Lower lobe of right lung (tissue), 2 donors: Measurements from ENCODE around the gene PIGK. TPM values are rescaled to one million over a fixed set of nuclear protein-coding genes. Genes with fewer than 3 reads are reported as not detected.
"Not testable (repeated sequence)": the region's sequence is repeated elsewhere in the genome, so short reads cannot be mapped to it uniquely, and the experiment has no call there.

Source experiments
- ATAC-seq, 2 donors: fragments of 200-7000 bp; cut with Tn5 transposase; one replicate each; pipeline ENCODE4 v1.9.1; 2020 to 2022; ENCODE audit warnings: mild to moderate bottlenecking in 2 of 2, moderate library complexity in 2 of 2
- DNase-seq: peaks from one replicate; pipeline ENCODE4 v3.0.0-alpha.2; 2020
- H3K27ac ChIP-seq: fragments of 200-600 bp; one replicate; pipeline ENCODE4 v1.8.0; 2022
- H3K27me3 ChIP-seq: fragments of 200-600 bp; one replicate; pipeline ENCODE4 v1.8.0; 2022; ENCODE audit warnings: low read depth
- H3K36me3 ChIP-seq: fragments of 200-600 bp; one replicate; pipeline ENCODE4 v1.8.0; 2022; ENCODE audit warnings: mild to moderate bottlenecking
- H3K4me1 ChIP-seq: fragments of 200-600 bp; one replicate; pipeline ENCODE4 v1.8.0; 2022
- H3K4me3 ChIP-seq: fragments of 200-600 bp; one replicate; pipeline ENCODE4 v1.8.0; 2022; ENCODE audit warnings: mild to moderate bottlenecking
- H3K9me3 ChIP-seq: fragments of 200-600 bp; one replicate; pipeline ENCODE4 v1.8.0; 2022
- intact Hi-C: fragments of 100-400 bp; cut with DNase I; formaldehyde crosslinking; loops from one replicate; pipeline ENCODE4 v1.11.0; 2022
- total RNA-seq: library from RNA; stranded (reverse); fragmentation: NEBNext Ultra II Directional; extraction: Animal tissue kit (Norgen Biotek cat#: 25700); gene quantifications from one replicate; pipeline ENCODE4 v1.2.1, GENCODE V29; 2021
- TF ChIP-seq, protein P1 (sequence below): fragments of 200-600 bp; IDR thresholded peaks from one replicate; pipeline ENCODE4 v1.8.0; 2022; ENCODE audit warnings: antibody characterized with exemption, mild to moderate bottlenecking
- donor health status: DM: no; HTN: yes; CAD: no; lungs with severe emphysema.

PIGK gene
- total RNA-seq, 1 donor from 2014 or later: 27.1 TPM

DNA sequence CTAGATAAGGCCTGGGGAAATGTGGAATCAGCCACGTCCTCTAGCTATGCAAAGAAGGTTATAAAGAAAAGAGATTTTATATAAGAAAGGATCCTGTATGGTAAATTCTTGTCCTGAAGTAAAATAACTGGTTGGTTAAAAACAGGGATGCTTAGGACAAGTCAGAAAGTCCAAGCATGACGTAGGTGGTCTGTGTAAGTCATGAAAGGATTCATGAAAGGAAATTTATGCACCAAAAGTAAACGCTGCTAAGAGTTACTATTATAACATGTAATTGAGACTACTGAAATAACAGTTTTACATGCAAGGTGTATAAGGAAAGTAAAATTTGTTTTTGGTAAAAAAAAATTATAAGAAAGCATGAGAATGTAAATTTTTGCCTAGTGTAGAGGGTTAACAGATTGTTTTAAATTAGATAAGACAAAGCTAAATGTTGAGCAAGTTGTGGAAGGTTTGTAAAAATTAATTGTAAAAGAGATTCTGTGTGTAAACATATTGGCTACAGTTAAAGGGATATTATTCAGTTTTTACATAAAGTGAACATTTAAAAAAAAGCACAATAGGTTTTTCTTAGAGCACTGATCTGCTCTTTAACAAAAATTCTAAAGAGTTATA is 43.9 kb downstream of the PIGK start:
- no peak overlapping the region for H3K27ac ChIP-seq
- intact Hi-C loops: no loop called here
- H3K9me3 ChIP-seq: peaks cover 26% of the 10 kb centered on the region
- H3K4me1 ChIP-seq: no peaks in the 10 kb centered on the region
- no peak overlapping the region for H3K4me3 ChIP-seq
- TF ChIP-seq, protein P1, sequence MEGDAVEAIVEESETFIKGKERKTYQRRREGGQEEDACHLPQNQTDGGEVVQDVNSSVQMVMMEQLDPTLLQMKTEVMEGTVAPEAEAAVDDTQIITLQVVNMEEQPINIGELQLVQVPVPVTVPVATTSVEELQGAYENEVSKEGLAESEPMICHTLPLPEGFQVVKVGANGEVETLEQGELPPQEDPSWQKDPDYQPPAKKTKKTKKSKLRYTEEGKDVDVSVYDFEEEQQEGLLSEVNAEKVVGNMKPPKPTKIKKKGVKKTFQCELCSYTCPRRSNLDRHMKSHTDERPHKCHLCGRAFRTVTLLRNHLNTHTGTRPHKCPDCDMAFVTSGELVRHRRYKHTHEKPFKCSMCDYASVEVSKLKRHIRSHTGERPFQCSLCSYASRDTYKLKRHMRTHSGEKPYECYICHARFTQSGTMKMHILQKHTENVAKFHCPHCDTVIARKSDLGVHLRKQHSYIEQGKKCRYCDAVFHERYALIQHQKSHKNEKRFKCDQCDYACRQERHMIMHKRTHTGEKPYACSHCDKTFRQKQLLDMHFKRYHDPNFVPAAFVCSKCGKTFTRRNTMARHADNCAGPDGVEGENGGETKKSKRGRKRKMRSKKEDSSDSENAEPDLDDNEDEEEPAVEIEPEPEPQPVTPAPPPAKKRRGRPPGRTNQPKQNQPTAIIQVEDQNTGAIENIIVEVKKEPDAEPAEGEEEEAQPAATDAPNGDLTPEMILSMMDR: no peak
- H3K27me3 ChIP-seq: no peaks in the 10 kb centered on the region
- no peaks in the 10 kb centered on the region for H3K36me3 ChIP-seq
- DNase-seq (no peak), ATAC-seq (no peak)

DNA sequence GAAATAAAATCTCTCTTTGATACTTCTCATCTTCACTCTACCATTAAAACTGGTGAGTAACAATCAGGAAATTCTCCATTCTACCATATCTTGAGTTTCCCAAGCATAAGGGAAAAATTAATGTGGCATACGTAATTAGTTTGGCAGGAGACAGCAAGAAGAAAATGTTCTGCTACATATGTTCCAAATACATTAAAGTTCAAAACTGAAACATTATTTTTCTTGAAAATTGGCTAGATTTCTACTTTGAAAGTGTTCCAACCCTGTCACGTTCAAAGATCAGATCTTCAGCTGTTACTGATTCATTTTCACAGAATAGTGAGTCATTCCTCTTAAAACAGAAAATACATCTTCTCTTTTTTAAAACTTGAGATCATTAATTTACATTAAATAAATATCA is 48.5 kb downstream of the PIGK start:
- Histone ChIP-seq H3K27me3 (no peaks in the 10 kb centered on the region), H3K36me3 (no peaks in the 10 kb centered on the region), H3K4me1 (no peaks in the 10 kb centered on the region), H3K27ac (no peak overlapping the region), H3K4me3 (no peak overlapping the region), H3K9me3 (peaks cover 6% of the 10 kb centered on the region)
- no peak for ATAC-seq
- intact Hi-C loops: no loop called here
- DNase-seq: no peak
- TF ChIP-seq, protein P1: no peak

DNA sequence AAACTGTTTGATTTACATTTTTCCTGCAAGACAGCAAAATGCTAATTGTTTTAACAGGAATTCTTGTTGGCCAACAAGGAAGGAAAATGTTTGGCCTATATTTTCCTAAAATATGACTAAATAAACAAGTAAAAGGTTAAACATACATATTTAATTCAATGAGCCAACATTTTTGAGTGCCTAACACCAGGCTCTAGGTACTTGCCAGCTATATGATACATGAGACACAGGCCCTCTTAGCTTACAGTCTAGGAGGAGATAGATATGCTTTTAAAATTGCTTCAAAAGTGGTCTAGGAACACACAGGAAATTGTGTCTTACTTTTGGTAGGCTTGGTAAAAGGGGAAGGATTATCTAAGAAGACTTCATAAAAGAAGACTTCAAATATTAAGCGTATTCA is 50.9 kb downstream of the PIGK start:
- Histone ChIP-seq H3K4me1 (no peaks in the 10 kb centered on the region), H3K27ac (no peak overlapping the region), H3K36me3 (no peaks in the 10 kb centered on the region), H3K9me3 (no peaks in the 10 kb centered on the region), H3K27me3 (no peaks in the 10 kb centered on the region), H3K4me3 (no peak overlapping the region)
- TF ChIP-seq, protein P1: no peak
- DNase-seq (no peak), ATAC-seq (no peak)
- intact Hi-C loops: no loop called here

DNA sequence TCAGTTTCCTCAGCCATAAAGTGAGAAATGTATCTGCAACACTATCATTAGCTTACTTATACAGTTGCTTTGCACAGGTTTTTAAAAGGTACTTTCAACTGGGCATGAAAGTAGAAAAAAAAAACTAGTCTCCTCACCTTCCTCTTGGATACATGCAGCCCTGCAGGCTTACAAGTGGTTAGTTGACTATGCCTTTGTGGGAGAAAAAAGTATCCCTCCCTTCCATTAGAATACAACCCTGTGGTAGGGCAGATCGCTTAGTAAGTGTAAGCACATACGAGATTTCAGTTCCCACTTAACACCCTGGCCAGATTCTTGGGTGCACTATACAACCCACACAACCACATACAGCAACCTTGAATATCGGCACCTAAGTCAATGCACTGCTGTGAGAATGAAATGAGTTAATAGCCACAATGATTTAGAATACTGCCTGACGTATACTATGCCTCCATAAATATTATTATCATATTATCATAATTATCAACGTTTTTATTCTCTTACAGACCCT is 54.7 kb downstream of the PIGK start:
- Histone ChIP-seq H3K4me3 (no peak overlapping the region), H3K27ac (no peak overlapping the region), H3K36me3 (peaks cover 24% of the 10 kb centered on the region), H3K27me3 (no peaks in the 10 kb centered on the region), H3K9me3 (no peaks in the 10 kb centered on the region), H3K4me1 (no peaks in the 10 kb centered on the region)
- intact Hi-C loops: no loop called here
- ATAC-seq (no peak), DNase-seq (no peak)
- TF ChIP-seq, protein P1: no peak

DNA sequence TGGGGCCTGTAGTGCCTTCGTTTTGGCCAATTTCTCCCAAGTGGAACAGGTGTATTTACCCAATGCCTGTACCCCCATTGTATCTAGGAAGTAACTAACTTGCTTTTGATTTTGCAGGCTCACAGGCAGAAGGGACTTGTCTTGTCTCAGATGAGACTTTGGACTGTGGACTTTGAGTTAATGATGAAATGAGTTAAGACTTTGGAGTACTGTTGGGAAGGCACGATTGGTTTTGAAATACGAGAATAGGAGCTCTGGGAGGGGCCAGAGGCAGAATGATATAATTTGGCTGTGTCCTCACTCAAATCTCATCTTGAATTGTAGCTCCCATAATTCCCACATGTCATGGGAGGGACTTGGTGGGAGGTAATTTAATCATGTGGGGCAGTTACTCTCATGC is 59.5 kb downstream of the PIGK start:
- H3K4me3 ChIP-seq, ATAC-seq, H3K27ac ChIP-seq, intact Hi-C loops, H3K4me1 ChIP-seq, H3K27me3 ChIP-seq, H3K9me3 ChIP-seq, DNase-seq: not testable (repeated sequence)
- peaks cover 25% of the 10 kb centered on the region for H3K36me3 ChIP-seq

DNA sequence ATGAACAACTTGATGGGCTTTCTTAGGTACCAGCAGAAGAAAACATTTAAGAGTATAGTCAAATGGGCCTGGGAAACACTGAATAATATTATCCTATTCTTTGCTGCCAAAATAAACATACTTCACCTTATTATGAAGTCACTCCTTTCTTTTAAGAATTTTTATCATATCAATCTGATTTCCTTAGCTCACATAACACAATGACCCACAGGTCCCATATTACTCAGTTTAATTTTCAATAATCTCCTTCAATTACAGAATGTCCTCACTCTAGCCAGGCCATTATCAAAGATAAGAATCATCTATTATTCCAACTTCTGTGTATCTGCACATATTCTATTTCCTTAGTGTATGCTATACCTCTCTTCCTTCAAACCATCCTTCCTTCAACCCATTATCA is 63.0 kb downstream of the PIGK start:
- Histone ChIP-seq H3K4me1 (no peaks in the 10 kb centered on the region), H3K9me3 (no peaks in the 10 kb centered on the region), H3K36me3 (peaks cover 19% of the 10 kb centered on the region), H3K27ac (no peak overlapping the region), H3K4me3 (no peak overlapping the region), H3K27me3 (no peaks in the 10 kb centered on the region)
- TF ChIP-seq, protein P1: no peak
- intact Hi-C loops: no loop called here
- DNase-seq (no peak), ATAC-seq (no peak)
